Neural cell (in vitro differentiated cells): ENCODE results near the gene CLDN20.

ENCODE experiments used
- EZH2 ChIP-seq: fragments of 200-600, 300-800 bp; shearing (Covaris generic), sonication (generic); IDR thresholded peaks from 2 replicates; pipeline ENCODE4 v1.6.1; 2014; ENCODE audit warnings: antibody characterized with exemption, low read length, borderline replicate concordance, mild to moderate bottlenecking; ENCODE audit not compliant: insufficient read depth, poor library complexity, severe bottlenecking
- POLR2AphosphoS5 ChIP-seq: IDR thresholded peaks from 2 replicates; pipeline ENCODE4 v1.6.1; 2012
- TAF1 ChIP-seq: IDR thresholded peaks from 2 replicates; pipeline ENCODE4 v1.6.1; 2012; ENCODE audit warnings: low read depth
- TF ChIP-seq, protein P1 (sequence below): fragments of 450-650 bp; IDR thresholded peaks from 2 replicates; pipeline ENCODE4 v1.5.1; 2014; ENCODE audit warnings: antibody characterized with exemption, mild to moderate bottlenecking, moderate library complexity; ENCODE audit not compliant: poor library complexity, severe bottlenecking

DNA sequence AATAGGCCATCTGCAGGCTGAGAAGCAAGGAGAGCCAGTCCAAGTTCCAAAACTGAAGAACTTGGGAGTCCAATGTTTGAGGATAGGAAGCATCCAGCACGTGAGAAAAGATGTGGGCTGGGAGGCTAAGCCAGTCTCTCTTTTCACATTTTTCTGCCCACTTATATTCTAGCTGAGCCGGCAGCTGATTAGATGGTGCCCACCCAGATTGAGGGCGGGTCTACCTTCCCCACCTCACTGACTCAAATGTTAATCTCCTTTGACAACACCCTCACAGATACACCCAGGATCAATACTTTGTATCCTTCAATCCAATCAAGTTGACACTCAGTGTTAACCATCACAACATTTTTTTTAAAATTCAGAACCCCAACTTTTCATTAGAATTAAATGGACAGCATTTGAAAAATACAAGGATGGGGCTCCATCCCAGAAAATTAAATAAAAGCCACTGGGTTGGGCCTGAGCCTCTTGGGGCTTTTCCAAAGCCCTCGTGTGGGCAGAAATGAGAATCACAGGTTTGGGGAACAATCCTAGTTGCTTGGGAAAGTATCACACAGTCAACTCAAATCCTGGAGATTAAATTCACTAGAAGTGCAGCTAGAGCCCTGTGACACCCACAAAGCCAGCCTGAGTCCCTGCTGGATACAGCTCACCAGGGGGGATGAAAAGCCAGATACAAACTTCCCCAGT is 2.2 kb downstream of the CLDN20 start:
- TF ChIP-seq, protein P1, sequence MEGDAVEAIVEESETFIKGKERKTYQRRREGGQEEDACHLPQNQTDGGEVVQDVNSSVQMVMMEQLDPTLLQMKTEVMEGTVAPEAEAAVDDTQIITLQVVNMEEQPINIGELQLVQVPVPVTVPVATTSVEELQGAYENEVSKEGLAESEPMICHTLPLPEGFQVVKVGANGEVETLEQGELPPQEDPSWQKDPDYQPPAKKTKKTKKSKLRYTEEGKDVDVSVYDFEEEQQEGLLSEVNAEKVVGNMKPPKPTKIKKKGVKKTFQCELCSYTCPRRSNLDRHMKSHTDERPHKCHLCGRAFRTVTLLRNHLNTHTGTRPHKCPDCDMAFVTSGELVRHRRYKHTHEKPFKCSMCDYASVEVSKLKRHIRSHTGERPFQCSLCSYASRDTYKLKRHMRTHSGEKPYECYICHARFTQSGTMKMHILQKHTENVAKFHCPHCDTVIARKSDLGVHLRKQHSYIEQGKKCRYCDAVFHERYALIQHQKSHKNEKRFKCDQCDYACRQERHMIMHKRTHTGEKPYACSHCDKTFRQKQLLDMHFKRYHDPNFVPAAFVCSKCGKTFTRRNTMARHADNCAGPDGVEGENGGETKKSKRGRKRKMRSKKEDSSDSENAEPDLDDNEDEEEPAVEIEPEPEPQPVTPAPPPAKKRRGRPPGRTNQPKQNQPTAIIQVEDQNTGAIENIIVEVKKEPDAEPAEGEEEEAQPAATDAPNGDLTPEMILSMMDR: no peak
- TF ChIP-seq POLR2AphosphoS5 (no peak), EZH2 (no peak), TAF1 (no peak)
